A549 (cell line): Measurements from ENCODE around the gene DPPA4. TPM values are rescaled to one million over a fixed set of nuclear protein-coding genes. Genes with fewer than 3 reads are reported as not detected.

Experiments used
- ATAC-seq, 2 experiments: fragments of 200-7000 bp in 1 of 2; fragments of >200 bp in 1 of 2; cut with Nextera tagmentation in 1 of 2; cut with Tn5 transposase in 1 of 2; 3 replicates each; pipeline versions ENCODE4 v1.8.0 to v1.9.1; 2018 to 2020; ENCODE audit warnings: mild to moderate bottlenecking in 1 of 2, moderate library complexity in 1 of 2
- CTCF ChIA-PET: fragments of 300-600 bp; sonication (Branson Sonifier 250); formaldehyde crosslinking; extraction: SDS; loops from one replicate; lab custom pipeline; 2021; ENCODE audit warnings: antibody characterized with exemption, inconsistent platforms; lab: Yijun Ruan, JAX
- POLR2A ChIA-PET: fragments of 350-600 bp; formaldehyde crosslinking; extraction: SDS; loops from one replicate; lab custom pipeline; 2021; ENCODE audit warnings: antibody characterized with exemption, inconsistent platforms; lab: Yijun Ruan, JAX
- DNase-seq, 2 experiments: peaks; one replicate each; pipeline versions ENCODE4 v3.0.0 to v3.0.0-alpha.2; 2011 to 2016; ENCODE audit warnings: low read depth in 1 of 2, low spot score in 1 of 2
- FAIRE-seq: peaks from 2 replicates; lab custom pipeline; 2011; peaks lifted over from hg19 to GRCh38; lab: Jason Lieb, UNC
- H3K27ac ChIP-seq, 2 experiments: fragments of >200 bp; sonication (Bioruptor Twin); formaldehyde crosslinking; 3 replicates each; pipeline ENCODE4 v1.5.1; 2016 to 2017
- H3K4me1 ChIP-seq: fragments of >200 bp; sonication (Bioruptor Twin); formaldehyde crosslinking; 3 replicates; pipeline ENCODE4 v1.6.1; 2016
- H3K4me2 ChIP-seq: fragments of >200 bp; sonication (Bioruptor Twin); formaldehyde crosslinking; 3 replicates; pipeline ENCODE4 v1.6.1; 2016
- H3K4me3 ChIP-seq: fragments of >200 bp; sonication (Bioruptor Twin); formaldehyde crosslinking; 3 replicates; pipeline ENCODE4 v1.5.1; 2016
- H3K9me3 ChIP-seq: fragments of >200 bp; sonication (Bioruptor Twin); formaldehyde crosslinking; 3 replicates; pipeline ENCODE4 v1.6.1; 2016
- ATOH8 ChIP-seq: fragments of 250-450 bp; sonication (Bioruptor Pico); IDR thresholded peaks from 2 replicates; pipeline ENCODE4 v1.5.0; 2020; ENCODE audit warnings: low read depth, mild to moderate bottlenecking, moderate library complexity
- BCL3 ChIP-seq: fragments of >200 bp; sonication (Bioruptor Twin); formaldehyde crosslinking; IDR thresholded peaks from 3 replicates; pipeline ENCODE4 v1.6.1; 2016
- CTCF ChIP-seq: fragments of >200 bp; sonication (Bioruptor Twin); formaldehyde crosslinking; IDR thresholded peaks from 3 replicates; pipeline ENCODE4 v1.5.1; 2016
- ELK1 ChIP-seq: fragments of 150-350 bp; IDR thresholded peaks from 2 replicates; pipeline ENCODE4 v1.6.1; 2014; ENCODE audit warnings: low read depth, mild to moderate bottlenecking, low read length
- EP300 ChIP-seq, 2 experiments: fragments of >200 bp; sonication (Bioruptor Twin); formaldehyde crosslinking; IDR thresholded peaks; 2 replicates in 1 of 2; 3 replicates in 1 of 2; pipeline ENCODE4 v1.6.1; 2016 to 2017
- GATA3 ChIP-seq: IDR thresholded peaks from 2 replicates; pipeline ENCODE4 v1.6.1; 2012; ENCODE audit warnings: borderline replicate concordance
- HES2 ChIP-seq: fragments of >200 bp; sonication (Bioruptor Twin); formaldehyde crosslinking; IDR thresholded peaks from 2 replicates; pipeline ENCODE4 v1.6.1; 2016
- JUNB ChIP-seq: fragments of >200 bp; sonication (Bioruptor Twin); formaldehyde crosslinking; IDR thresholded peaks from 2 replicates; pipeline ENCODE4 v1.6.1; 2016
- MAZ ChIP-seq: fragments of 150-350 bp; IDR thresholded peaks from 2 replicates; pipeline ENCODE4 v1.6.1; 2014; ENCODE audit warnings: antibody characterized with exemption, low read depth, low read length, borderline replicate concordance
- PHF8 ChIP-seq: fragments of 200-600 bp; sonication (generic); IDR thresholded peaks from 2 replicates; pipeline ENCODE4 v1.6.1; 2016; ENCODE audit warnings: low read depth, mild to moderate bottlenecking, antibody characterized with exemption, moderate library complexity, borderline replicate concordance
- RAD21 ChIP-seq, 2 experiments: fragments of >200 bp in 1 of 2; sonication (Bioruptor Twin) in 1 of 2; formaldehyde crosslinking in 1 of 2; IDR thresholded peaks in 1 of 2; conservative IDR thresholded peaks in 1 of 2; 2 replicates in 1 of 2; 3 replicates in 1 of 2; pipeline ENCODE4 v1.6.1; 2012 to 2018; ENCODE audit warnings: inconsistent platforms in 1 of 2
- RFX5 ChIP-seq: fragments of 450-650 bp; IDR thresholded peaks from 2 replicates; pipeline ENCODE4 v1.7.1; 2014; ENCODE audit warnings: antibody characterized with exemption, mild to moderate bottlenecking, moderate library complexity
- SMC3 ChIP-seq: fragments of >200 bp; sonication (Bioruptor Twin); formaldehyde crosslinking; IDR thresholded peaks from 3 replicates; pipeline ENCODE4 v1.6.1; 2018; ENCODE audit warnings: inconsistent platforms
- ZC3H11A ChIP-seq: fragments of 450-650 bp; IDR thresholded peaks from 2 replicates; pipeline ENCODE4 v1.6.1; 2014; ENCODE audit warnings: antibody characterized with exemption, mild to moderate bottlenecking
- WGBS: methylation state at CpG from one replicate; pipeline ENCODE4 v1.1.6; 2017; ENCODE audit errors: missing lambda C conversion rate; 5-methylcytosine and 5-hydroxymethylcytosine counted together
- polyA plus RNA-seq, 4 experiments: library from polyadenylated mRNA; depleted of rRNA in 3 of 4; stranded (reverse); fragments of >200 nt; fragmentation: RNase III in 1 of 4; extraction: RNeasy Plus Mini Kit Qiagen cat#74134 plus additional on column Dnase treatment in 1 of 4; gene quantifications; 2 replicates in 3 of 4; 3 replicates in 1 of 4; pipeline ENCODE4 v1.2.3, GENCODE V29; 2011 to 2017

The DPPA4 gene
- polyA plus RNA-seq, 2 of the 4 experiments (the other 2 are of a cell fraction), result not detected

GRCh38 chr3:109373933-109374332, 36.6 kb upstream of the DPPA4 start:
- Histone ChIP-seq H3K9me3 (no peaks in the 10 kb centered on the region; the same call in 2 of the 3 replicates), H3K27ac (no peak overlapping the region)
- FAIRE-seq (no peak), DNase-seq (no peak)
- TF ChIP-seq PHF8 (no peak), RFX5 (no peak), ATOH8 (no peak), ZC3H11A (no peak), RAD21 (conservative IDR thresholded peaks at IDR 0.05 in 1 of 2, IDR thresholded peaks at IDR 0.05 in 1 of 2) (no peak), EP300 (IDR thresholded peaks at IDR 0.05) (no peak)
- TF ChIP-seq, all 56 proteins: peak for 0
- Histone ChIP-seq H3K4me3 (no peak overlapping the region), H3K4me2 (no peak overlapping the region), H3K4me1 (no peaks in the 10 kb centered on the region)
- WGBS, result 49% methylated on average over 2 of the region's 2 CpGs
- ChIA-PET CTCF (no interaction called here), POLR2A (no interaction called here)
- ATAC-seq, result no peak

- Histone ChIP-seq H3K9me3 (no peaks in the 10 kb centered on the region; the same call in 2 of the 3 replicates), H3K4me2 (no peak overlapping the region), H3K4me1 (no peaks in the 10 kb centered on the region), H3K27ac (no peak overlapping the region), H3K4me3 (no peak overlapping the region)
- ChIA-PET POLR2A (no interaction called here), CTCF (no interaction called here)
- ATAC-seq (no peak), DNase-seq (no peak), FAIRE-seq (no peak)
- TF ChIP-seq HES2 (no peak), ELK1 (no peak), MAZ (no peak)
Measured at GRCh38 chr3:109372639-109373038, 35.3 kb upstream of the DPPA4 start.

- ChIA-PET POLR2A (no interaction called here), CTCF (interaction anchor here (0.9 to 1.7 kb wide), 6 partner anchors 11 to 94 kb away, joined by 3 to 9 read pairs (median 4); no protein-coding TSS in a partner anchor)
- TF ChIP-seq CTCF (peak; percentile 19; the same call in 2 of the 3 replicates), ELK1 (no peak), GATA3 (no peak), BCL3 (no peak), SMC3 (peak; percentile 22; the same call in 1 of the 3 replicates), JUNB (no peak)
- WGBS, result 59% methylated on average over 2 of the region's 2 CpGs
- H3K27ac ChIP-seq, result no peak overlapping the region
- no peaks in the 10 kb centered on the region; the same call in 2 of the 3 replicates for H3K9me3 ChIP-seq
- ATAC-seq (peak in 1 of 2 experiments; percentile 70; a peak in 3 of 6 replicates), DNase-seq (peak in 1 of 2 experiments; percentile 46), FAIRE-seq (no peak)
- H3K4me1 ChIP-seq, result peaks cover under 1% of the 10 kb centered on the region; the same call in 2 of the 3 replicates
- no peak overlapping the region for H3K4me3 ChIP-seq
- no peak overlapping the region for H3K4me2 ChIP-seq
Measured at GRCh38 chr3:109369510-109369909, 32.2 kb upstream of the DPPA4 start.
